NK-92 treated with Interleukin-12 subunit alpha and Interleukin-12 subunit beta, amount 100 ng/mL, for 24 hours (cell line): ENCODE data around the gene SCYL3.
"Not testable (repeated sequence)": the region's sequence is repeated elsewhere in the genome, so short reads cannot be mapped to it uniquely, and the experiment has no call there.

Experiments
- DNase-seq: peaks from one replicate; lab custom pipeline; 2025; lab: John Stamatoyannopoulos, UW

SCYL3 gene

GRCh38 chr1:169869426-169869825 is 24.3 kb downstream of the SCYL3 start:
- no peak for DNase-seq

- no peak for DNase-seq
These were observed 24.7 kb downstream of the SCYL3 start for GRCh38 chr1:169868978-169869377.

- no peak for DNase-seq
These were observed 26.6 kb downstream of the SCYL3 start for GRCh38 chr1:169867012-169867675.

GRCh38 chr1:169866577-169866976 is 27.1 kb downstream of the SCYL3 start:
- no peak for DNase-seq

- not testable (repeated sequence) for DNase-seq
These were observed 29.2 kb downstream of the SCYL3 start for GRCh38 chr1:169864531-169864930.

- no peak for DNase-seq
These were observed 32.9 kb downstream of the SCYL3 start for GRCh38 chr1:169860750-169861149.

GRCh38 chr1:169860187-169860586 is 33.5 kb downstream of the SCYL3 start:
- DNase-seq, result no peak

GRCh38 chr1:169859001-169859400 is 34.7 kb downstream of the SCYL3 start:
- DNase-seq, result no peak

- DNase-seq, result no peak
These were observed 35.2 kb downstream of the SCYL3 start for GRCh38 chr1:169858467-169858866.

- DNase-seq, result no peak
These were observed 40.4 kb downstream of the SCYL3 start for GRCh38 chr1:169853341-169853740.

- DNase-seq, result no peak
These were observed 44.2 kb downstream of the SCYL3 start for GRCh38 chr1:169849346-169850022.

- DNase-seq, result no peak
These were observed 45.2 kb downstream of the SCYL3 start for GRCh38 chr1:169848456-169848855.

- no peak for DNase-seq
These were observed 48.6 kb downstream of the SCYL3 start for GRCh38 chr1:169844941-169845608.

- DNase-seq, result no peak
These were observed 54.8 kb downstream of the SCYL3 start for GRCh38 chr1:169838942-169839341.

- no peak for DNase-seq
These were observed 57.5 kb downstream of the SCYL3 start for GRCh38 chr1:169836198-169836597.

GRCh38 chr1:169835647-169836046 is 58.0 kb downstream of the SCYL3 start:
- DNase-seq, result no peak

- DNase-seq, result no peak
These were observed 58.8 kb downstream of the SCYL3 start for GRCh38 chr1:169834869-169835268.

- DNase-seq, result no peak
These were observed 60.4 kb downstream of the SCYL3 start for GRCh38 chr1:169833179-169833901.

GRCh38 chr1:169829671-169830070 is 64.0 kb downstream of the SCYL3 start:
- no peak for DNase-seq

GRCh38 chr1:169824153-169824552 is 69.5 kb downstream of the SCYL3 start:
- no peak for DNase-seq

GRCh38 chr1:169821500-169821899 is 72.2 kb downstream of the SCYL3 start:
- no peak for DNase-seq

GRCh38 chr1:169816617-169817016 is 77.1 kb downstream of the SCYL3 start:
- DNase-seq, result no peak

- DNase-seq, result no peak
These were observed 79.4 kb downstream of the SCYL3 start for GRCh38 chr1:169814265-169814664.
